ELR (cell line): Measurements from ENCODE around the gene ABTB2.
A peak's percentile ranks its signal among the peaks of the same experiment; 100 is the strongest.

Source experiments
- DNase-seq: peaks from one replicate; pipeline ENCODE4 v3.0.0-alpha.2; 2015; ENCODE audit warnings: low read depth

ABTB2 gene

GRCh38 chr11:34148504-34149165, 209.2 kb downstream of the ABTB2 start:
- no peak for DNase-seq

- DNase-seq = no peak
These were observed 210.2 kb downstream of the ABTB2 start for GRCh38 chr11:34147581-34147980.

- no peak for DNase-seq
These were observed 210.9 kb downstream of the ABTB2 start for GRCh38 chr11:34146866-34147265.

- no peak for DNase-seq
These were observed 211.4 kb downstream of the ABTB2 start for GRCh38 chr11:34146411-34146810.

- DNase-seq = no peak
These were observed 211.9 kb downstream of the ABTB2 start for GRCh38 chr11:34145847-34146381.

GRCh38 chr11:34145073-34145472, 212.7 kb downstream of the ABTB2 start:
- no peak for DNase-seq

GRCh38 chr11:34143048-34143447, 214.8 kb downstream of the ABTB2 start:
- no peak for DNase-seq

GRCh38 chr11:34140149-34140548, 217.7 kb downstream of the ABTB2 start:
- no peak for DNase-seq

- no peak for DNase-seq
These were observed 218.5 kb downstream of the ABTB2 start for GRCh38 chr11:34139346-34139745.

GRCh38 chr11:34136420-34136819, 221.4 kb downstream of the ABTB2 start:
- DNase-seq = no peak

- DNase-seq = no peak
These were observed 222.4 kb downstream of the ABTB2 start for GRCh38 chr11:34135439-34135838.

- no peak for DNase-seq
These were observed 223.0 kb downstream of the ABTB2 start for GRCh38 chr11:34134765-34135164.

- no peak for DNase-seq
These were observed 225.4 kb downstream of the ABTB2 start for GRCh38 chr11:34132261-34132965.

GRCh38 chr11:34128824-34129223, 229.0 kb downstream of the ABTB2 start:
- DNase-seq = no peak

- peak; percentile 61 for DNase-seq
These were observed 230.6 kb downstream of the ABTB2 start for GRCh38 chr11:34126959-34127848.

GRCh38 chr11:34124885-34125668, 232.7 kb downstream of the ABTB2 start:
- no peak for DNase-seq

GRCh38 chr11:34120651-34121050, 237.2 kb downstream of the ABTB2 start:
- DNase-seq = no peak

GRCh38 chr11:34114471-34114870, 243.3 kb downstream of the ABTB2 start:
- DNase-seq = no peak

GRCh38 chr11:34114014-34114413, 243.8 kb downstream of the ABTB2 start:
- no peak for DNase-seq

- DNase-seq = no peak
These were observed 246.0 kb downstream of the ABTB2 start for GRCh38 chr11:34111722-34112270.

GRCh38 chr11:34105957-34106504, 251.8 kb downstream of the ABTB2 start:
- DNase-seq = no peak
